Ishikawa (cell line): ENCODE results near the gene JUNB.

Experiments used
- CEBPB ChIP-seq: IDR thresholded peaks from 2 replicates; pipeline ENCODE4 v1.6.1; 2012
- CREB1 ChIP-seq: IDR thresholded peaks from 2 replicates; pipeline ENCODE4 v1.6.1; 2012; ENCODE audit warnings: low read depth
- EGR1 ChIP-seq: IDR thresholded peaks from 2 replicates; pipeline ENCODE4 v1.6.1; 2012
- EP300 ChIP-seq: IDR thresholded peaks from 2 replicates; pipeline ENCODE4 v1.6.1; 2012; ENCODE audit warnings: borderline replicate concordance
- FOXM1 ChIP-seq: IDR thresholded peaks from 2 replicates; pipeline ENCODE4 v1.6.1; 2012; ENCODE audit warnings: low read depth, borderline replicate concordance
- NFIC ChIP-seq: IDR thresholded peaks from 2 replicates; pipeline ENCODE4 v1.6.1; 2012
- RAD21 ChIP-seq: IDR thresholded peaks from 2 replicates; pipeline ENCODE4 v1.6.1; 2012; ENCODE audit warnings: low read depth
- TAF1 ChIP-seq: IDR thresholded peaks from 2 replicates; pipeline ENCODE4 v1.6.1; 2012; ENCODE audit warnings: low read depth, mild to moderate bottlenecking
- TCF12 ChIP-seq: IDR thresholded peaks from 2 replicates; pipeline ENCODE4 v1.6.1; 2012; ENCODE audit warnings: low read depth
- TEAD4 ChIP-seq: IDR thresholded peaks from 2 replicates; pipeline ENCODE4 v1.6.1; 2012
- YY1 ChIP-seq: IDR thresholded peaks from 2 replicates; pipeline ENCODE4 v1.6.1; 2012; ENCODE audit warnings: low read depth
- ZBTB7A ChIP-seq: IDR thresholded peaks from 2 replicates; pipeline ENCODE4 v1.6.1; 2012; ENCODE audit warnings: low read depth
- TF ChIP-seq, protein P1 (sequence below): IDR thresholded peaks from 2 replicates; pipeline ENCODE4 v1.6.1; 2012
- TF ChIP-seq, protein P2 (sequence below): IDR thresholded peaks from 2 replicates; pipeline ENCODE4 v1.6.1; 2012
- TF ChIP-seq, protein P3 (sequence below): IDR thresholded peaks from 2 replicates; pipeline ENCODE4 v1.6.1; 2012; ENCODE audit warnings: low read depth, mild to moderate bottlenecking

The JUNB gene

DNA sequence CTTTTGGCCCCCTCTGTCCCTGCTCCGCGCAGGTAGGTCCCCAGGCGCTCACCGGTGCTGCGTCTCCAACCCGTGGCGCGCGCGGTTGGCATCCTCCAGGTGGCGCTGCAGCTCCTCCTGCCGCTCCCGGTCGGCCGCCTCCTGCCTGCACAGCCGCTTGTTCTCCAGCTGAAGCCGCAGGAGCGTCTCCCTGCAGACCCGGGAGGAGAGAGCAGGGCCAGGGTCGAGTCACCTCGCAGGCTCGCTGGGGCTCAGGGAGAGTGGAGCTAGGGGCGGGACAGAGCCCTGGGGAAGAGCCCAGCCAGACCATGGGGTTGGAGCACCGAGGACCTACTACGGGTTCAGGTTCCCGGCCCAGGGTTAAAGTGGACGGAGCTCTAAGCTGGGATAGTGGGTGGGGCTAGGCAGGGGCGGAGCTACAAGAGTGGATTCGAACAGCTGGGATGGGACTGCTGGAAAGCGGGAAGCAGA lies 25.2 kb upstream of the JUNB start:
- TF ChIP-seq RAD21, result peak; percentile 65
- no peak for TF ChIP-seq EP300
- no peak for TF ChIP-seq TCF12
- no peak for TF ChIP-seq NFIC
- TF ChIP-seq TAF1, result no peak

DNA sequence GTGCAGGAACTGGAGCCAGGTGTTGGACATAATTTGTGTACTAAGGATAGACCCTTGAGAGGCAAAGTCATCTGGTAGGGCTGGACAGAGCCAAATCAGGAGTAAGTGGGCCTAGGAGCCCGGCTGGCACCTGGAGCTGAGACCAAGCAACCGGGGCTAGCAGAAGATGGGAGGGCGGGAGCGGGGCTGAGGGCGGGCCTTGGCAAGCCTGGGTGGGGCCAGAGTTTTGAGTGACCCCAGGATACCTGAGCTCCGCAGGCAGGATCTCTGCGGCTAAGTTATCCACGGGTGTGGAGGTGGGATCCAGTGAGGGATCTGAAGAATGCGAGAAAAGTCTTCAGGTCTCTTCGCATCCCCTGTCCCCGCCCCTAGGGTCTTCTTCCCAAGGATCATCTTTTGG lies 24.1 kb upstream of the JUNB start:
- TF ChIP-seq RAD21 (no peak), FOXM1 (no peak), TEAD4 (no peak), ZBTB7A (no peak), EGR1 (no peak), CREB1 (no peak), NFIC (no peak), TAF1 (no peak), EP300 (no peak), YY1 (no peak), TCF12 (no peak), CEBPB (no peak)
- TF ChIP-seq, protein P1, sequence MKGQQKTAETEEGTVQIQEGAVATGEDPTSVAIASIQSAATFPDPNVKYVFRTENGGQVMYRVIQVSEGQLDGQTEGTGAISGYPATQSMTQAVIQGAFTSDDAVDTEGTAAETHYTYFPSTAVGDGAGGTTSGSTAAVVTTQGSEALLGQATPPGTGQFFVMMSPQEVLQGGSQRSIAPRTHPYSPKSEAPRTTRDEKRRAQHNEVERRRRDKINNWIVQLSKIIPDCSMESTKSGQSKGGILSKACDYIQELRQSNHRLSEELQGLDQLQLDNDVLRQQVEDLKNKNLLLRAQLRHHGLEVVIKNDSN, result no peak
- TF ChIP-seq, protein P2, sequence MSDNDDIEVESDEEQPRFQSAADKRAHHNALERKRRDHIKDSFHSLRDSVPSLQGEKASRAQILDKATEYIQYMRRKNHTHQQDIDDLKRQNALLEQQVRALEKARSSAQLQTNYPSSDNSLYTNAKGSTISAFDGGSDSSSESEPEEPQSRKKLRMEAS, result no peak
- TF ChIP-seq, protein P3, sequence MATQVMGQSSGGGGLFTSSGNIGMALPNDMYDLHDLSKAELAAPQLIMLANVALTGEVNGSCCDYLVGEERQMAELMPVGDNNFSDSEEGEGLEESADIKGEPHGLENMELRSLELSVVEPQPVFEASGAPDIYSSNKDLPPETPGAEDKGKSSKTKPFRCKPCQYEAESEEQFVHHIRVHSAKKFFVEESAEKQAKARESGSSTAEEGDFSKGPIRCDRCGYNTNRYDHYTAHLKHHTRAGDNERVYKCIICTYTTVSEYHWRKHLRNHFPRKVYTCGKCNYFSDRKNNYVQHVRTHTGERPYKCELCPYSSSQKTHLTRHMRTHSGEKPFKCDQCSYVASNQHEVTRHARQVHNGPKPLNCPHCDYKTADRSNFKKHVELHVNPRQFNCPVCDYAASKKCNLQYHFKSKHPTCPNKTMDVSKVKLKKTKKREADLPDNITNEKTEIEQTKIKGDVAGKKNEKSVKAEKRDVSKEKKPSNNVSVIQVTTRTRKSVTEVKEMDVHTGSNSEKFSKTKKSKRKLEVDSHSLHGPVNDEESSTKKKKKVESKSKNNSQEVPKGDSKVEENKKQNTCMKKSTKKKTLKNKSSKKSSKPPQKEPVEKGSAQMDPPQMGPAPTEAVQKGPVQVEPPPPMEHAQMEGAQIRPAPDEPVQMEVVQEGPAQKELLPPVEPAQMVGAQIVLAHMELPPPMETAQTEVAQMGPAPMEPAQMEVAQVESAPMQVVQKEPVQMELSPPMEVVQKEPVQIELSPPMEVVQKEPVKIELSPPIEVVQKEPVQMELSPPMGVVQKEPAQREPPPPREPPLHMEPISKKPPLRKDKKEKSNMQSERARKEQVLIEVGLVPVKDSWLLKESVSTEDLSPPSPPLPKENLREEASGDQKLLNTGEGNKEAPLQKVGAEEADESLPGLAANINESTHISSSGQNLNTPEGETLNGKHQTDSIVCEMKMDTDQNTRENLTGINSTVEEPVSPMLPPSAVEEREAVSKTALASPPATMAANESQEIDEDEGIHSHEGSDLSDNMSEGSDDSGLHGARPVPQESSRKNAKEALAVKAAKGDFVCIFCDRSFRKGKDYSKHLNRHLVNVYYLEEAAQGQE, result no peak

DNA sequence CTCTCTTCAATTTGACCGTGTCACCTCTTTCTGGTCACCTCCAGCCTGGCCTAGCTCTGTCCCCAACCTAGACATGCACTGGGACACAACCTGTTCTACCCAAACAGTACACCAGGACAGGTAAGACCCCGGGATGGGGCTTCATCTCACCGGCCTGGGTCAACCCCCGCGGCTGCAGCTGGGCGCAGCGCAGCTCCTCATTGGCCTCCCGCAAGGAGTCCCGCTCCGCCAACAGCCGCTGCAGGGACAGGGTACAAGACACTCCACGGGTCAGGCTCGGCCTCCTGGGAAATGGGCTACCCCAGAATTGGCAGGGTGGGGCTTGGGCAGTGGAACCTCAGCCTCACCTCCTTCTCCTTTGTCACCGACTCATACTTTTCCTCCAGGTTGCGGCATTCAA lies 23.6 kb upstream of the JUNB start:
- TF ChIP-seq, protein P2, result no peak
- TF ChIP-seq RAD21 (no peak), YY1 (no peak)

DNA sequence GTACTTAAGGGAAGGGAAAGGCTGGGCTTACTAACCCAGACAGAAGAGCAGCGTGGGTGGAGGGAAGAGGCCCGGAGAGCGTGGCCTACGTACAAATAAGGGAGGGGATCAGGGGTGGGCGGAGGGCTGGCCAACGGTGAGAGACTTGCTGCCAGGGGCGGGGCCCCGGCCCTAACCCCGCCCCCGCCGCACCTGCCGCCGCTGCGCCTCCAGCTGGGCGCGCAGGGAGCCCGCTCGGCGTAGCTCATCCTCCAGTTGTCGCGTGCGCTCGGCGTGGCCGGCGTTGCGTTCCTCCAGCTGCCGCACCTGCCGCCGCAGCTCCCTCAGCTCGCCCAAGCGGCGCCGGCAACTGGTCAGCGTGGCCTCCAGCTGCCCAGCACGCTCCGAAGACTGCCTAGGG lies 21.6 kb upstream of the JUNB start:
- TF ChIP-seq CREB1, result no peak
- no peak for TF ChIP-seq EGR1
- TF ChIP-seq ZBTB7A, result no peak
- no peak for TF ChIP-seq TAF1
- TF ChIP-seq CEBPB, result no peak
- no peak for TF ChIP-seq RAD21
- TF ChIP-seq, protein P3, result no peak
- TF ChIP-seq FOXM1, result no peak
- no peak for TF ChIP-seq TEAD4
- TF ChIP-seq, protein P2, result no peak
- TF ChIP-seq TCF12, result no peak
- no peak for TF ChIP-seq NFIC

DNA sequence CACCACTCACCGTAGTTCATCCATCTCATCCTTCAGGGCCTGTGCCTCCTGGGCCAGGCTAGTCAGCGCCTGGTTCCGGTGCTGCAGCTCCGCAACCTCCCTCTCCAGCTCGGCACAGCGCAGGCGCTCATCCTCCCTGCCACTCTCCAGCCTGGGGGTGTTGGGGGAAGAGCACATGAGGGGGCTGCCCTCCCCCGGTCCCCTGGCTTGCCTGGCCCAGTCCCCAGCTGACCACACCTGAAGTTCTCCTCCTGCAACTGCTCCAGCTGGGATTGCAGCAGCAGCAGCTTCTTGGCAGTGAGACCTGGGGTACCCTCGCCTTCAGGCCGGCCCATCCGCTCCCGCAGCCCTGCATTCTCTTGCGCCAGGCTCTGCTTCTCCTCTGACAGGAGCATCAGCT lies 20.4 kb upstream of the JUNB start:
- TF ChIP-seq TAF1 (no peak), TCF12 (no peak), YY1 (no peak), RAD21 (no peak), EGR1 (no peak), CEBPB (no peak), FOXM1 (no peak), ZBTB7A (no peak), TEAD4 (no peak), EP300 (no peak), NFIC (no peak), CREB1 (no peak)
- TF ChIP-seq, protein P2, result no peak
- TF ChIP-seq, protein P1, result no peak
- TF ChIP-seq, protein P3, result no peak
